Retinal pigment epithelial cell (primary cell): ENCODE results near the gene STAP2.

Experiments used
- DNase-seq: peaks from one replicate; pipeline ENCODE4 v3.0.0-alpha.2; 2010; ENCODE audit warnings: low read depth
- H3K4me3 ChIP-seq: 2 replicates; pipeline ENCODE4 v1.5.1; 2011; ENCODE audit warnings: mild to moderate bottlenecking, low read length, control low read depth, moderate library complexity
- CTCF ChIP-seq: conservative IDR thresholded peaks from 2 replicates; pipeline ENCODE4 v1.5.1; 2011; ENCODE audit warnings: low read depth, low read length, control low read depth, inconsistent platforms

Gene STAP2

GRCh38 chr19:4305257-4305612 is 33.4 kb downstream of the STAP2 start:
- peak overlapping the region; percentile 43 for H3K4me3 ChIP-seq
- no peak for DNase-seq
- no peak for TF ChIP-seq CTCF

GRCh38 chr19:4304538-4305256 is 33.9 kb downstream of the STAP2 start, which contains the start of gene FSD1:
Gene FSD1, plus strand, starts transcription at chr19:4304598. Its CDS starts 149 bp downstream, at chr19:4304747.
- H3K4me3 ChIP-seq, result peak within 1 kb of the TSS; percentile 43
- DNase-seq, result no peak
- TF ChIP-seq CTCF, result no peak

GRCh38 chr19:4303819-4304537 is 34.6 kb downstream of the STAP2 start:
- H3K4me3 ChIP-seq, result no peak overlapping the region
- TF ChIP-seq CTCF, result no peak
- no peak for DNase-seq

GRCh38 chr19:4302243-4302640 is 36.4 kb downstream of the STAP2 start, which contains the start of gene TMIGD2:
Gene TMIGD2, minus strand, starts transcription at chr19:4302389. Its CDS starts 4 bp downstream, at chr19:4302385.
- no peak within 1 kb of the TSS for H3K4me3 ChIP-seq
- no peak for DNase-seq
- TF ChIP-seq CTCF, result no peak

GRCh38 chr19:4301590-4302242 is 36.9 kb downstream of the STAP2 start:
- no peak for TF ChIP-seq CTCF
- H3K4me3 ChIP-seq, result no peak overlapping the region
- DNase-seq, result no peak

- H3K4me3 ChIP-seq, result no peak overlapping the region
- TF ChIP-seq CTCF, result no peak
- no peak for DNase-seq
These were observed 38.0 kb downstream of the STAP2 start for GRCh38 chr19:4300589-4300988.
